T-cell (primary cell): ENCODE data around the gene IL2RA. TPM values are rescaled to one million over a fixed set of nuclear protein-coding genes. Genes with fewer than 3 reads are reported as not detected.
"Not testable (repeated sequence)": the region's sequence is repeated elsewhere in the genome, so short reads cannot be mapped to it uniquely, and the experiment has no call there.

Source experiments
- ATAC-seq, 4 experiments: fragments of 200-7000 bp in 3 of 4; fragments of 150-1000 bp in 1 of 4; cut with Tn5 transposase; replicated peaks in 1 of 4; 1 replicate in 3 of 4; 2 replicates in 1 of 4; pipeline ENCODE4 v1.10.0; 2021; ENCODE audit warnings: moderate library complexity in 3 of 4, mild to moderate bottlenecking in 2 of 4, moderate number of reproducible peaks in 1 of 4
- CTCF ChIA-PET, 2 donors: fragments of 300-600 bp; sonication (Branson Sonifier 250); formaldehyde crosslinking; loops; one replicate each; lab custom pipeline; 2022; ENCODE audit warnings: antibody characterized with exemption in 2 of 2; lab: Charles Lee
- POLR2A ChIA-PET, 2 donors: fragments of 300-600 bp; sonication (Branson Sonifier 250); formaldehyde crosslinking; loops; one replicate each; lab custom pipeline; 2022; ENCODE audit warnings: antibody characterized with exemption in 2 of 2; lab: Charles Lee
- DNase-seq, 35 experiments: peaks; one replicate each; pipeline versions ENCODE4 v3.0.0 to v3.0.0-alpha.2; 2013 to 2023
- H3K27ac ChIP-seq: one replicate; pipeline ENCODE4 v1.5.1; 2013; ENCODE audit warnings: low read length
- H3K27me3 ChIP-seq, 2 experiments: replicated peaks in 1 of 2; 1 replicate in 1 of 2; 2 replicates in 1 of 2; pipeline versions ENCODE4 v1.6.1 to v1.7.0; 2013; ENCODE audit warnings: low read length in 1 of 2, mixed read lengths in 1 of 2; ENCODE audit not compliant: control insufficient read depth in 2 of 2, insufficient read depth in 2 of 2; ENCODE audit errors: extremely low read depth in 1 of 2
- H3K36me3 ChIP-seq, 2 donors: 1 replicate in 1 of 2; 2 replicates in 1 of 2; pipeline versions ENCODE4 v1.6.1 to v1.7.0; 2013; ENCODE audit warnings: low read length in 1 of 2; ENCODE audit not compliant: control insufficient read depth in 2 of 2, insufficient read depth in 1 of 2; ENCODE audit errors: extremely low read depth in 1 of 2
- H3K4me1 ChIP-seq, 2 experiments: 1 replicate in 1 of 2; 2 replicates in 1 of 2; pipeline versions ENCODE4 v1.6.1 to v1.7.0; 2013; ENCODE audit warnings: low read length in 2 of 2, mixed read lengths in 1 of 2; ENCODE audit not compliant: insufficient read depth in 2 of 2, control insufficient read depth in 1 of 2; ENCODE audit errors: extremely low read depth in 1 of 2
- H3K4me3 ChIP-seq, 2 donors: 1 replicate in 1 of 2; 2 replicates in 1 of 2; pipeline versions ENCODE4 v1.5.1 to v1.7.0; 2013; ENCODE audit warnings: mild to moderate bottlenecking in 2 of 2, low read length in 1 of 2, moderate library complexity in 1 of 2; ENCODE audit not compliant: control insufficient read depth in 1 of 2; ENCODE audit errors: extremely low read depth in 1 of 2
- H3K9me3 ChIP-seq: 2 replicates; pipeline ENCODE4 v1.7.0; 2013
- H3K27ac Mint-ChIP-seq, 2 donors: one replicate each; pipeline ENCODE4 v1.8.0; 2020 to 2021; ENCODE audit warnings: mild to moderate bottlenecking in 2 of 2, mixed read lengths in 2 of 2
- H3K27me3 Mint-ChIP-seq, 2 donors: one replicate each; pipeline ENCODE4 v1.8.0; 2021 to 2022; ENCODE audit warnings: mixed read lengths in 2 of 2
- H3K36me3 Mint-ChIP-seq: one replicate; pipeline ENCODE4 v1.8.0; 2021; ENCODE audit warnings: mixed read lengths
- H3K4me1 Mint-ChIP-seq, 3 donors: one replicate each; pipeline ENCODE4 v1.8.0; 2020 to 2022; ENCODE audit warnings: mixed read lengths in 3 of 3, mild to moderate bottlenecking in 1 of 3
- H3K4me3 Mint-ChIP-seq, 3 donors: one replicate each; pipeline ENCODE4 v1.8.0; 2020 to 2022; ENCODE audit warnings: mild to moderate bottlenecking in 3 of 3, mixed read lengths in 3 of 3, moderate library complexity in 3 of 3
- H3K9me3 Mint-ChIP-seq, 3 donors: one replicate each; pipeline ENCODE4 v1.8.0; 2020 to 2022; ENCODE audit warnings: mixed read lengths in 3 of 3
- WGBS: methylation state at CpG from one replicate; pipeline ENCODE4 v1.1.5; 2013; ENCODE audit warnings: missing lambda C conversion rate; ENCODE audit not compliant: insufficient coverage; 5-methylcytosine and 5-hydroxymethylcytosine counted together
- total RNA-seq, 35 experiments: library from RNA in 6 of 35; stranded (reverse) in 6 of 35; fragments of 120-200 nt in 1 of 35; gene quantifications; one replicate each; pipeline versions ENCODE4 v1.2.1 to v1.2.4 and lab custom pipeline; 2013 to 2026

IL2RA gene
- total RNA-seq, 5 donors from 2014 or later (not counting 1 experiment from before 2014, with no cell fraction given) = 19.9 to 40.4 (median 28.1) TPM

DNA sequence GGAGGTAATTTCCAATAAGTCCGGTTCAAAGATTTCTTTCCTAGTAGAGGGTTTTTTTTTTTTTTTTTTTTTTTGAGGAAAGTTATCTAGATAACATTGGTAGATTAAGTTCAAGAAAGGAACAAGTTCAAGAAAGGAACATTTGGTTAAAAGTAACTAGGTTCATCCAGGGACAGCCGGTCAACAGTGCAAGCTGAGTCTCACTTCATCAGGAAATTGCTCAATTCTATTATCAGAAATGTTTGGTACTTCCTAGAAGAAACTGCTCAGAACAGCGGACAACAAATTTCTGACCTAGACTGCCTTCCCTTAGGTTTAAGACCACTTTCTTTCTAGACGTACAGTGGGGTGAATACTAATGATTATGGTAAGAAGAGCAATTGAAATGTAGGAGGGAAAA, 3.7 kb upstream of the IL2RA start:
- no peak for ATAC-seq
- H3K27me3 ChIP-seq = peaks cover 0 to 3% of the 10 kb centered on the region in 2 experiments
- no peak overlapping the region for H3K27ac ChIP-seq
- H3K36me3 ChIP-seq = no peaks in the 10 kb centered on the region
- peaks cover 42 to 62% of the 10 kb centered on the region in 2 experiments for H3K4me1 ChIP-seq
- Mint-ChIP-seq H3K36me3 (no peaks in the 10 kb centered on the region), H3K4me1 (peaks cover 70 to 87% (median 72%) of the 10 kb centered on the region in 3 donors), H3K27me3 (peaks cover 0 to 2% of the 10 kb centered on the region in 2 donors), H3K4me3 (peak overlapping the region in 2 of 3 donors; percentile 13 to 80), H3K9me3 (no peaks in the 10 kb centered on the region), H3K27ac (peak overlapping the region; percentile 7 to 79)
- CTCF ChIA-PET = interaction anchor here in 1 of 2 donors (0.7 to 1.3 kb wide), 2 partner anchors 18 to 21 kb away, joined by 3 to 4 read pairs; no protein-coding TSS in a partner anchor
- no peaks in the 10 kb centered on the region for H3K9me3 ChIP-seq
- POLR2A ChIA-PET = interaction anchor here in 1 of 2 donors (0.8 kb wide), 1 partner anchor 15 kb away, joined by 4 read pairs; no protein-coding TSS in a partner anchor
- DNase-seq = no peak
- 80% methylated on average over 1 of the region's 4 CpGs for WGBS
- no peak overlapping the region for H3K4me3 ChIP-seq

DNA sequence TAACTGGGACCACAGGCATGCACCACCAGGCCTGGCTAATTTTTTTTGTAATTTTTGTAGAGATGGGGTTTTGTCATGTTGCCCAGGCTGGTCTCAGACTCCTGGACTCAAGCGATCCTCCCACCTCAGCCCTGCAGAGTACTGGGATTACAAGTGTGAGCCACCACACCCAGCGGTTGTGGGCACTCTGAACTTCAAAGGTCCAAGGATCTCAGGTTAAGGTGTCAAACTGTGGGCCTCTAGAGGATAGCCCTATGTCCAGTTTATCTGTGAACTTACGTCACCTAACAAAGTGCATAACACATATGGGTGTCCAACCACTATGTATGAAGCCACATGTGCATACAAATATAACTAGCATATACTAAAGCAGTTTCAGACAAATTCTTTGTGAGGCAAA, 3.2 kb upstream of the IL2RA start:
- Mint-ChIP-seq H3K4me3 (peak overlapping the region in 1 of 3 donors; percentile 13), H3K9me3 (no peaks in the 10 kb centered on the region)

GRCh38 chr10:6064726-6065125, 2.6 kb upstream of the IL2RA start:
- H3K27ac ChIP-seq, POLR2A ChIA-PET, H3K9me3 ChIP-seq, H3K4me3 Mint-ChIP-seq, H3K36me3 Mint-ChIP-seq, CTCF ChIA-PET, H3K36me3 ChIP-seq, ATAC-seq, H3K27me3 Mint-ChIP-seq, H3K9me3 Mint-ChIP-seq, H3K27me3 ChIP-seq, DNase-seq, H3K4me3 ChIP-seq: not testable (repeated sequence)
- peaks cover 35 to 62% of the 10 kb centered on the region in 2 experiments for H3K4me1 ChIP-seq
- H3K27ac Mint-ChIP-seq = peak overlapping the region; percentile 5 to 46
- 100% methylated on average over 1 of the region's 3 CpGs for WGBS
- H3K4me1 Mint-ChIP-seq = peaks cover 64 to 85% (median 68%) of the 10 kb centered on the region in 3 donors

More for the DNA sequence above, 3.2 kb upstream of the IL2RA start:
- peaks cover 68 to 85% (median 68%) of the 10 kb centered on the region in 3 donors for H3K4me1 Mint-ChIP-seq
- Histone ChIP-seq H3K4me1 (peaks cover 38 to 62% of the 10 kb centered on the region in 2 experiments), H3K27ac (no peak overlapping the region), H3K9me3 (no peaks in the 10 kb centered on the region), H3K27me3 (peaks cover 0 to 3% of the 10 kb centered on the region in 2 experiments), H3K36me3 (no peaks in the 10 kb centered on the region), H3K4me3 (no peak overlapping the region)
- peak overlapping the region in 1 of 2 donors; percentile 79 for H3K27ac Mint-ChIP-seq
- ATAC-seq = no peak
- DNase-seq = no peak
- H3K27me3 Mint-ChIP-seq = peaks cover 0 to under 1% of the 10 kb centered on the region in 2 donors
- POLR2A ChIA-PET = no interaction called here
- WGBS = 79% methylated on average over 2 of the region's 3 CpGs
- H3K36me3 Mint-ChIP-seq = no peaks in the 10 kb centered on the region
- CTCF ChIA-PET = no interaction called here

DNA sequence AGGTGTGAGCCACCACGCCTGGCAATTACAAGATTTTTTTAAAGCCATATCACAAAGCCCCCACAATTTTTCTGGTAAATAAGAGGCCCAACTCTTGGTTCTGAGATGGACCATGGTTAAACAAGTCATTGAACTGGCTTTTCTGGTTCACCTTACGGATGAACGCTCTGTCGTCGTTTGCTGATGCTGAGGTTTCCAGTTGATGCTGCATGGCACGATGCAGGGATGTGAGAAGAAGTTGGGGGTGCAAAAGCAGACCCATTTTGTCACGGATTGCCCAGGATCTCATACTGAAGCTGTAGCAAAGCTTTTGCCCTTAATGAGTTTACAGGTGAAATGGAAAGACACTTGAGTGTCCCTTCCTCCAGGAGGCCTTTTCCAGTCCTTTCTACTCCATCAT, 2.0 kb upstream of the IL2RA start:
- Histone ChIP-seq H3K9me3 (no peaks in the 10 kb centered on the region), H3K4me1 (peaks cover 29 to 57% of the 10 kb centered on the region in 2 experiments), H3K27ac (no peak overlapping the region), H3K27me3 (peaks cover 0 to 3% of the 10 kb centered on the region in 2 experiments), H3K4me3 (no peak overlapping the region), H3K36me3 (no peaks in the 10 kb centered on the region)
- H3K4me3 Mint-ChIP-seq = no peak overlapping the region
- H3K27ac Mint-ChIP-seq = peak overlapping the region in 1 of 2 donors; percentile 46
- POLR2A ChIA-PET = no interaction called here
- no peaks in the 10 kb centered on the region for H3K27me3 Mint-ChIP-seq
- WGBS = 95% methylated on average over 6 of the region's 7 CpGs
- no peaks in the 10 kb centered on the region for H3K9me3 Mint-ChIP-seq
- H3K4me1 Mint-ChIP-seq = peaks cover 64 to 85% (median 68%) of the 10 kb centered on the region in 3 donors
- CTCF ChIA-PET = interaction anchor here in 1 of 2 donors (1.0 kb wide), 1 partner anchor 23 kb away, joined by 3 read pairs; no protein-coding TSS in a partner anchor
- peak in 1 of 35 experiments; percentile 0 for DNase-seq
- no peaks in the 10 kb centered on the region for H3K36me3 Mint-ChIP-seq
- ATAC-seq = no peak

DNA sequence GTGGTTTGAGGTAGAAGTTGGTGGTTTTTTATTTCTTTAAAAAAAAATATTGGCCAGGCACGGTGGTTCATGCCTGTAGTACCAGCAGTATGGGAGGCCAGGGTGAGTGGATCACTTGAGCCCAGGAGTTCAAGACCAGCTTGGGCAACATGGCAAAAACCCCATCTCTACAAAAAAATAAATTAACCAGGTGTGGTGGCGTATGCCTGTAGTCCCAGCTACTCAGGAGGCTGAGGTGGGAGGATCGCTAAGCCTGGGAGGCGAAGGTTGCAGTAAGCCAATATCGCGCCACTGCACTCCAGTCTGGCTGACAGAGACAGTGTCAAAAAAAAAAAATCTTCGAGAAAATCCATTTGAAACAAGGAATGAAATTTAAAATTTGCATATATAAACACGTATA, 1.1 kb downstream of the IL2RA start:
- ChIA-PET POLR2A (no interaction called here), CTCF (interaction anchor here in 1 of 2 donors (0.6 to 1.4 kb wide), 5 partner anchors 10 to 1989 kb away, joined by 3 to 11 read pairs (median 4); no protein-coding TSS in a partner anchor)
- Histone ChIP-seq H3K4me1 (peaks cover 11 to 43% of the 10 kb centered on the region in 2 experiments), H3K27me3 (peaks cover 0 to 3% of the 10 kb centered on the region in 2 experiments), H3K27ac (no peak overlapping the region), H3K9me3 (no peaks in the 10 kb centered on the region), H3K4me3 (peak overlapping the region in 1 of 2 donors; percentile 67), H3K36me3 (no peaks in the 10 kb centered on the region)
- H3K4me3 Mint-ChIP-seq = peak overlapping the region; percentile 83 to 92 (median 85)
- no peaks in the 10 kb centered on the region for H3K27me3 Mint-ChIP-seq
- 77% methylated on average over 3 of the region's 8 CpGs for WGBS
- ATAC-seq (no peak), DNase-seq (no peak)
- peaks cover 13% of the 10 kb centered on the region for H3K36me3 Mint-ChIP-seq
- H3K9me3 Mint-ChIP-seq = no peaks in the 10 kb centered on the region
- peaks cover 59 to 85% (median 65%) of the 10 kb centered on the region in 3 donors for H3K4me1 Mint-ChIP-seq
- H3K27ac Mint-ChIP-seq = peak overlapping the region; percentile 76 to 77

DNA sequence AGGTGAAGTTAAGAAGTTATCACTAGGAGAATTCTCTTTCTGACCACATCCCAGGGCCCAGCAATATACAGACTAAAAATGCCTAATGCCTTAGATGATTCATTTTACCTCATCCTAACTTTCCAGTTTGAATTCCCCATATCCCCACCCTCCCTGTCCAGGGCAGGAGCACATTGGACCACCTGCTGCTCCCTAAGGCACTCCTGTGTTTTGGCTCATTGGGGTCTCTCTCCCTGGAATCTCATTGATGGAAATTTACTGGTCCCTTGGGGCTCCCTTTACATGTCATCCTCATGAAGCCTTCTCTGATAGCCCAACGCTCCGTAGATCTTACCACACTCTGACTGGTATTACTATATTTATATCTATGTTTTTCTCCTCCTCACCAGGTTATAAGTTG, 2.7 kb downstream of the IL2RA start:
- WGBS = no CpG with 5 or more reads among the region's 2 CpGs
- ChIA-PET POLR2A (no interaction called here), CTCF (no interaction called here)
- Histone ChIP-seq H3K27me3 (peaks cover 0 to 3% of the 10 kb centered on the region in 2 experiments), H3K4me1 (peaks cover 11 to 39% of the 10 kb centered on the region in 2 experiments), H3K27ac (no peak overlapping the region), H3K4me3 (peak overlapping the region in 1 of 2 donors; percentile 3), H3K36me3 (no peaks in the 10 kb centered on the region), H3K9me3 (no peaks in the 10 kb centered on the region)
- DNase-seq (no peak), ATAC-seq (no peak)
- no peaks in the 10 kb centered on the region for H3K27me3 Mint-ChIP-seq
- peaks cover 52 to 80% (median 71%) of the 10 kb centered on the region in 3 donors for H3K4me1 Mint-ChIP-seq
- peaks cover 13% of the 10 kb centered on the region for H3K36me3 Mint-ChIP-seq
- H3K4me3 Mint-ChIP-seq = peak overlapping the region; percentile 66 to 83 (median 71)
- H3K9me3 Mint-ChIP-seq = no peaks in the 10 kb centered on the region
- peak overlapping the region; percentile 74 to 77 for H3K27ac Mint-ChIP-seq
